Psoas muscle (tissue), 8 donors: ENCODE measurements around the gene CENPP. TPM values are rescaled to one million over a fixed set of nuclear protein-coding genes. Genes with fewer than 3 reads are reported as not detected.

Experiments used
- ATAC-seq, 4 donors: fragments of 200-7000 bp; cut with Tn5 transposase; one replicate each; pipeline ENCODE4 v1.9.1; 2020; ENCODE audit warnings: moderate library complexity in 3 of 4, mild to moderate bottlenecking in 2 of 4
- DNase-seq, 2 donors: peaks; one replicate each; pipeline ENCODE4 v3.0.0-alpha.2; 2020
- H3K27ac ChIP-seq: fragments of 200-600 bp; one replicate; pipeline ENCODE4 v1.8.0; 2022
- H3K27me3 ChIP-seq, 3 donors: fragments of 200-600 bp in 1 of 3; one replicate each; pipeline versions ENCODE4 v1.6.1 to v1.8.0; 2013 to 2022; ENCODE audit warnings: low read length in 2 of 3, mild to moderate bottlenecking in 2 of 3, moderate library complexity in 1 of 3; ENCODE audit not compliant: insufficient read depth in 3 of 3
- H3K36me3 ChIP-seq, 2 donors: fragments of 200-600 bp in 1 of 2; one replicate each; pipeline versions ENCODE4 v1.6.1 to v1.8.0; 2013 to 2022; ENCODE audit warnings: low read depth in 1 of 2, mild to moderate bottlenecking in 1 of 2, moderate library complexity in 1 of 2; ENCODE audit not compliant: insufficient read depth in 1 of 2
- H3K4me1 ChIP-seq: fragments of 200-600 bp; one replicate; pipeline ENCODE4 v1.8.0; 2022
- H3K4me3 ChIP-seq: fragments of 200-600 bp; one replicate; pipeline ENCODE4 v1.8.0; 2022; ENCODE audit warnings: mild to moderate bottlenecking
- H3K9me3 ChIP-seq: fragments of 200-600 bp; one replicate; pipeline ENCODE4 v1.8.0; 2022
- CTCF ChIP-seq: fragments of 200-600 bp; IDR thresholded peaks from one replicate; pipeline ENCODE4 v1.8.0; 2022; ENCODE audit warnings: antibody characterized with exemption
- WGBS, 3 donors: extraction: QIAGEN DNeasy Blood & Tissue Kit; methylation state at CpG; one replicate each; pipeline versions ENCODE4 v1.1.6 to v1.1.7; 2013; 5-methylcytosine and 5-hydroxymethylcytosine counted together
- intact Hi-C, 2 donors: fragments of 100-400 bp; cut with DNase I; formaldehyde crosslinking; loops; one replicate each; pipeline versions ENCODE4 v1.11.0 to v1.14.2; 2022
- polyA plus RNA-seq, 3 donors: library from polyadenylated mRNA; stranded (reverse); fragments of 200-250 nt; gene quantifications; one replicate each; pipeline ENCODE4 v1.2.3, GENCODE V29; 2013
- total RNA-seq, 4 donors: library from RNA; stranded (reverse); fragmentation: NEBNext Ultra II Directional in 2 of 4; extraction: Animal tissue kit (Norgen Biotek cat#: 25700) in 2 of 4; gene quantifications; one replicate each; pipeline versions ENCODE4 v1.2.1 to v1.2.4, GENCODE V29; 2021 to 2023
- donor health status: healthy with polysubstance abuse.
- donor health status: DM: no; HTN: no; CAD: no; lungs with moderate emphysema.
- donor health status: Bipolar disorder and iron deficiency.
- donor health status: healthy.
- donor health status: DM: yes; HTN: yes; CAD: no.
- donor health status: DM: no; HTN: no; CAD: no.
- donor health status: DM: no; HTN: no; CAD: no.
- donor health status: DM: yes; HTN: yes; CAD: no.

The CENPP gene
- total and polyA plus RNA-seq, 7 donors = 1.8 to 15.7 (median 6.4) TPM

GRCh38 chr9:92377876-92378275 lies 52.1 kb downstream of the CENPP start:
- no peak for ATAC-seq
- intact Hi-C loops = no loop called here
- no peak for TF ChIP-seq CTCF
- Histone ChIP-seq H3K9me3 (peaks cover 3% of the 10 kb centered on the region), H3K36me3 (no peaks in the 10 kb centered on the region), H3K4me1 (no peaks in the 10 kb centered on the region), H3K27ac (no peak overlapping the region), H3K4me3 (no peak overlapping the region), H3K27me3 (no peaks in the 10 kb centered on the region)
- no peak for DNase-seq
- WGBS, 3 donors = 76 to 86% (median 85%) methylated on average over 2 of the region's 2 CpGs

GRCh38 chr9:92378865-92379560 lies 53.3 kb downstream of the CENPP start:
- 81 to 86% (median 82%) methylated on average over 7 of the region's 7 CpGs for WGBS, 3 donors
- TF ChIP-seq CTCF = no peak
- Histone ChIP-seq H3K4me1 (no peaks in the 10 kb centered on the region), H3K27ac (no peak overlapping the region), H3K27me3 (no peaks in the 10 kb centered on the region), H3K36me3 (no peaks in the 10 kb centered on the region), H3K9me3 (no peaks in the 10 kb centered on the region), H3K4me3 (no peak overlapping the region)
- intact Hi-C loops = no loop called here
- ATAC-seq (no peak), DNase-seq (no peak)

GRCh38 chr9:92380603-92381002 lies 54.9 kb downstream of the CENPP start:
- no peak for ATAC-seq
- Histone ChIP-seq H3K36me3 (no peaks in the 10 kb centered on the region), H3K27me3 (no peaks in the 10 kb centered on the region), H3K9me3 (no peaks in the 10 kb centered on the region), H3K4me3 (no peak overlapping the region), H3K4me1 (no peaks in the 10 kb centered on the region), H3K27ac (no peak overlapping the region)
- intact Hi-C loops = no loop called here
- WGBS, 3 donors = 97 to 100% (median 98%) methylated on average over 2 of the region's 2 CpGs
- no peak for TF ChIP-seq CTCF
- no peak for DNase-seq

- intact Hi-C loops = no loop called here
- DNase-seq (no peak), ATAC-seq (no peak)
- Histone ChIP-seq H3K36me3 (no peaks in the 10 kb centered on the region), H3K27ac (no peak overlapping the region), H3K9me3 (no peaks in the 10 kb centered on the region), H3K27me3 (no peaks in the 10 kb centered on the region), H3K4me3 (no peak overlapping the region), H3K4me1 (no peaks in the 10 kb centered on the region)
- WGBS, 3 donors = 91 to 98% (median 92%) methylated on average over 2 of the region's 2 CpGs
- TF ChIP-seq CTCF = no peak
These were observed 56.0 kb downstream of the CENPP start for GRCh38 chr9:92381775-92382174.

- Histone ChIP-seq H3K4me1 (no peaks in the 10 kb centered on the region), H3K4me3 (no peak overlapping the region), H3K9me3 (no peaks in the 10 kb centered on the region), H3K36me3 (no peaks in the 10 kb centered on the region), H3K27me3 (no peaks in the 10 kb centered on the region), H3K27ac (no peak overlapping the region)
- intact Hi-C loops = no loop called here
- 96 to 100% (median 98%) methylated on average over 1 of the region's 1 CpG for WGBS, 3 donors
- ATAC-seq = no peak
- DNase-seq = no peak
- TF ChIP-seq CTCF = no peak
These were observed 58.6 kb downstream of the CENPP start for GRCh38 chr9:92384375-92384774.
